GM23338 (cell line): ENCODE measurements around the gene KAT2B. TPM values are rescaled to one million over a fixed set of nuclear protein-coding genes. Genes with fewer than 3 reads are reported as not detected.

ENCODE experiments used
- ATAC-seq: fragments of 200-7000 bp; cut with Tn5 transposase; 3 replicates; pipeline ENCODE4 v1.9.1; 2020
- DNase-seq: peaks from one replicate; pipeline ENCODE4 v3.0.0-alpha.2; 2015; ENCODE audit warnings: low spot score
- H2AFZ ChIP-seq: fragments of 200-600 bp; sonication (generic); 2 replicates; pipeline ENCODE4 v1.8.0; 2016; ENCODE audit warnings: antibody characterized with exemption, mild to moderate bottlenecking, moderate library complexity
- H3F3A ChIP-seq: fragments of 200-600 bp; sonication (generic); replicated peaks from 2 replicates; pipeline ENCODE4 v1.8.0; 2017; ENCODE audit warnings: antibody characterized with exemption, mixed run types, low read depth
- H3K27ac ChIP-seq: fragments of 200-600 bp; sonication (generic); 2 replicates; pipeline ENCODE4 v1.6.1; 2016; ENCODE audit warnings: low read depth
- H3K27me3 ChIP-seq: fragments of 200-600 bp; sonication (generic); 2 replicates; pipeline ENCODE4 v1.8.0; 2016; ENCODE audit warnings: mild to moderate bottlenecking, mixed run types, moderate library complexity; ENCODE audit not compliant: insufficient read depth
- H3K36me3 ChIP-seq: fragments of 200-600 bp; sonication (generic); 2 replicates; pipeline ENCODE4 v1.8.0; 2016; ENCODE audit warnings: mild to moderate bottlenecking; ENCODE audit not compliant: insufficient read depth
- H3K4me1 ChIP-seq: fragments of 200-600 bp; sonication (generic); 2 replicates; pipeline ENCODE4 v1.8.0; 2016; ENCODE audit warnings: mild to moderate bottlenecking, moderate library complexity; ENCODE audit not compliant: insufficient read depth
- H3K4me2 ChIP-seq: fragments of 200-600 bp; sonication (generic); 2 replicates; pipeline ENCODE4 v1.7.1; 2017; ENCODE audit warnings: mixed run types
- H3K4me3 ChIP-seq: fragments of 200-600 bp; sonication (generic); 2 replicates; pipeline ENCODE4 v1.6.1; 2016; ENCODE audit warnings: mixed run types
- H3K79me2 ChIP-seq: fragments of 200-600 bp; sonication (generic); replicated peaks from 2 replicates; pipeline ENCODE4 v1.8.0; 2017; ENCODE audit warnings: mild to moderate bottlenecking; ENCODE audit not compliant: insufficient read depth
- H3K9me2 ChIP-seq: fragments of 200-600 bp; sonication (generic); 2 replicates; pipeline ENCODE4 v1.8.0; 2017; ENCODE audit not compliant: insufficient read depth
- H4K20me1 ChIP-seq: fragments of 200-600 bp; sonication (generic); replicated peaks from 2 replicates; pipeline ENCODE4 v1.8.0; 2017; ENCODE audit warnings: mild to moderate bottlenecking; ENCODE audit not compliant: insufficient read depth
- H3K27ac Mint-ChIP-seq: 2 replicates; pipeline ENCODE4 v1.8.0; 2020; ENCODE audit warnings: inconsistent platforms, mild to moderate bottlenecking, moderate library complexity, mixed read lengths
- H3K27me3 Mint-ChIP-seq: 3 replicates; pipeline ENCODE4 v1.8.0; 2022; ENCODE audit warnings: low read depth, mild to moderate bottlenecking, moderate library complexity, mixed read lengths, inconsistent platforms; ENCODE audit not compliant: insufficient read depth, poor library complexity
- H3K36me3 Mint-ChIP-seq: 3 replicates; pipeline ENCODE4 v1.8.0; 2021; ENCODE audit warnings: low read depth, mild to moderate bottlenecking, inconsistent platforms, moderate library complexity, mixed read lengths
- H3K4me1 Mint-ChIP-seq: 3 replicates; pipeline ENCODE4 v1.8.0; 2020; ENCODE audit warnings: mild to moderate bottlenecking, inconsistent platforms, mixed read lengths
- H3K4me3 Mint-ChIP-seq: 3 replicates; pipeline ENCODE4 v1.8.0; 2021; ENCODE audit warnings: moderate library complexity, mild to moderate bottlenecking, inconsistent platforms, mixed read lengths
- H3K9me3 Mint-ChIP-seq: 3 replicates; pipeline ENCODE4 v1.8.0; 2020; ENCODE audit warnings: moderate library complexity, mild to moderate bottlenecking, inconsistent platforms, mixed read lengths
- CREB1 ChIP-seq: fragments of 250-450 bp; sonication (Bioruptor Pico); IDR thresholded peaks from 2 replicates; pipeline ENCODE4 v1.5.0; 2020; ENCODE audit warnings: low read depth, mild to moderate bottlenecking, moderate library complexity
- EZH2 ChIP-seq: fragments of 200-600 bp; sonication (generic); IDR thresholded peaks from one replicate; pipeline ENCODE4 v1.8.0; 2017; ENCODE audit warnings: antibody characterized with exemption, mild to moderate bottlenecking, low read depth; ENCODE audit not compliant: unreplicated experiment
- EZH2phosphoT487 ChIP-seq: fragments of 200-600 bp; sonication (generic); IDR thresholded peaks from one replicate; pipeline ENCODE4 v1.8.1; 2018; ENCODE audit warnings: antibody characterized with exemption; ENCODE audit not compliant: unreplicated experiment
- JUNB ChIP-seq: IDR thresholded peaks from one replicate; pipeline ENCODE4 v1.6.1; 2016; ENCODE audit warnings: antibody characterized with exemption; ENCODE audit not compliant: unreplicated experiment
- NANOG ChIP-seq: IDR thresholded peaks from 2 replicates; pipeline ENCODE4 v1.6.1; 2016; ENCODE audit warnings: antibody characterized with exemption, borderline replicate concordance
- POLR2AphosphoS5 ChIP-seq: IDR thresholded peaks from 2 replicates; pipeline ENCODE4 v1.6.1; 2016; ENCODE audit warnings: antibody characterized with exemption, low read depth
- STAT1 ChIP-seq: IDR thresholded peaks from one replicate; pipeline ENCODE4 v1.6.1; 2016; ENCODE audit warnings: antibody characterized with exemption; ENCODE audit not compliant: unreplicated experiment
- ZNF114 ChIP-seq: fragments of 250-450 bp; sonication (Bioruptor Pico); IDR thresholded peaks from 2 replicates; pipeline ENCODE4 v1.5.0; 2020; ENCODE audit warnings: mild to moderate bottlenecking, moderate library complexity
- ZNF331 ChIP-seq: fragments of 250-450 bp; sonication (Bioruptor Pico); IDR thresholded peaks from 2 replicates; pipeline ENCODE4 v1.5.0; 2020; ENCODE audit warnings: low read depth, mild to moderate bottlenecking, moderate library complexity
- polyA plus RNA-seq: library from polyadenylated mRNA; unstranded; fragments of >200 nt; fragmentation: Nextera tagmentation; extraction: Ambion mirVana; gene quantifications from 2 replicates; pipeline ENCODE4 v1.2.1, GENCODE V29; 2016
- total RNA-seq: library from RNA; depleted of rRNA; stranded (reverse); fragments of >200 nt; shearing (Covaris generic); gene quantifications from 2 replicates; pipeline ENCODE4 v1.2.3, GENCODE V29; 2014
- TF ChIP-seq, protein P1 (sequence below): fragments of 250-450 bp; sonication (Bioruptor Pico); IDR thresholded peaks from 2 replicates; pipeline ENCODE4 v1.5.0; 2020; ENCODE audit warnings: mild to moderate bottlenecking, moderate library complexity
- TF ChIP-seq, protein P2 (sequence below): IDR thresholded peaks from 2 replicates; pipeline ENCODE4 v1.6.1; 2016; ENCODE audit warnings: antibody characterized with exemption
- TF ChIP-seq, protein P3 (sequence below): IDR thresholded peaks from one replicate; pipeline ENCODE4 v1.6.1; 2018; ENCODE audit warnings: antibody characterized with exemption; ENCODE audit not compliant: unreplicated experiment
- TF ChIP-seq, protein P4 (sequence below), 2 experiments: fragments of 200-600 bp in 1 of 2; sonication (generic) in 1 of 2; conservative IDR thresholded peaks; 2 replicates each; pipeline versions ENCODE4 v1.5.1 to v1.6.1; 2016 to 2017; ENCODE audit warnings: antibody characterized with exemption in 2 of 2, low read depth in 2 of 2, mild to moderate bottlenecking in 2 of 2, moderate library complexity in 1 of 2

Gene KAT2B
- total and polyA plus RNA-seq, 2 experiments from 2014 or later: 1.3 to 4.4 TPM

DNA sequence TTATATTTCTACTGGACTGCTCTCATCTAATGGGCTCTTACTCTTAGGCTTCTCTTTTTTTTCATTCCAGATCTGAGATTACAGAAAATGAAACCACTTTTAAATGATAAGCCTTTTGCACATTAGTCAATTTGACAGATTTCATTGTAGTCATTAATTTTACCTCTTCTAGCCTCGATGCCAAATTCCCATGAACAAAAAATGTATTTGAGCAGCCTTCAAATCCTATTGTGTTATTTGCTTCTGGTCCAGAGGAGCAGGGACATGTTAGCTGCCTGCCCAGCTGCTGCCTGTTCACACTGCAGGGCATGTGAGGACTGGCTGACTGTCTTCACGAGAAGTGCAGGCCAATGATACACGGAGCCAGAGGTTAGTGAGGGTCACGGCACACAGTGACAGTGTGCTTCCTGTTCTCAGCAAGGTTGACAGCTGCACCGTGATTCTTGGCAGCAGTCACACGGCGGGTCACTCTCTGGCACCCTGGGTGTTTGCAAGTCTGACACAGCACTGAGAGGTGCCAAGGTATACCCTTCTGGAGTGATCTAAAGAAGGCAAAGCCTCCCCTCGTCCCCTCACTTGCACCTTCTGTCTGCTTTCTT lies 40.8 kb downstream of the KAT2B start:
- Mint-ChIP-seq H3K27me3 (peaks cover 2% of the 10 kb centered on the region), H3K4me1 (peaks cover 14% of the 10 kb centered on the region), H3K27ac (no peak overlapping the region), H3K9me3 (no peaks in the 10 kb centered on the region), H3K36me3 (no peaks in the 10 kb centered on the region), H3K4me3 (no peak overlapping the region)
- no peaks in the 10 kb centered on the region for H3K27me3 ChIP-seq
- H3F3A ChIP-seq: no peaks in the 10 kb centered on the region
- H3K4me3 ChIP-seq: no peak overlapping the region
- TF ChIP-seq, protein P1, sequence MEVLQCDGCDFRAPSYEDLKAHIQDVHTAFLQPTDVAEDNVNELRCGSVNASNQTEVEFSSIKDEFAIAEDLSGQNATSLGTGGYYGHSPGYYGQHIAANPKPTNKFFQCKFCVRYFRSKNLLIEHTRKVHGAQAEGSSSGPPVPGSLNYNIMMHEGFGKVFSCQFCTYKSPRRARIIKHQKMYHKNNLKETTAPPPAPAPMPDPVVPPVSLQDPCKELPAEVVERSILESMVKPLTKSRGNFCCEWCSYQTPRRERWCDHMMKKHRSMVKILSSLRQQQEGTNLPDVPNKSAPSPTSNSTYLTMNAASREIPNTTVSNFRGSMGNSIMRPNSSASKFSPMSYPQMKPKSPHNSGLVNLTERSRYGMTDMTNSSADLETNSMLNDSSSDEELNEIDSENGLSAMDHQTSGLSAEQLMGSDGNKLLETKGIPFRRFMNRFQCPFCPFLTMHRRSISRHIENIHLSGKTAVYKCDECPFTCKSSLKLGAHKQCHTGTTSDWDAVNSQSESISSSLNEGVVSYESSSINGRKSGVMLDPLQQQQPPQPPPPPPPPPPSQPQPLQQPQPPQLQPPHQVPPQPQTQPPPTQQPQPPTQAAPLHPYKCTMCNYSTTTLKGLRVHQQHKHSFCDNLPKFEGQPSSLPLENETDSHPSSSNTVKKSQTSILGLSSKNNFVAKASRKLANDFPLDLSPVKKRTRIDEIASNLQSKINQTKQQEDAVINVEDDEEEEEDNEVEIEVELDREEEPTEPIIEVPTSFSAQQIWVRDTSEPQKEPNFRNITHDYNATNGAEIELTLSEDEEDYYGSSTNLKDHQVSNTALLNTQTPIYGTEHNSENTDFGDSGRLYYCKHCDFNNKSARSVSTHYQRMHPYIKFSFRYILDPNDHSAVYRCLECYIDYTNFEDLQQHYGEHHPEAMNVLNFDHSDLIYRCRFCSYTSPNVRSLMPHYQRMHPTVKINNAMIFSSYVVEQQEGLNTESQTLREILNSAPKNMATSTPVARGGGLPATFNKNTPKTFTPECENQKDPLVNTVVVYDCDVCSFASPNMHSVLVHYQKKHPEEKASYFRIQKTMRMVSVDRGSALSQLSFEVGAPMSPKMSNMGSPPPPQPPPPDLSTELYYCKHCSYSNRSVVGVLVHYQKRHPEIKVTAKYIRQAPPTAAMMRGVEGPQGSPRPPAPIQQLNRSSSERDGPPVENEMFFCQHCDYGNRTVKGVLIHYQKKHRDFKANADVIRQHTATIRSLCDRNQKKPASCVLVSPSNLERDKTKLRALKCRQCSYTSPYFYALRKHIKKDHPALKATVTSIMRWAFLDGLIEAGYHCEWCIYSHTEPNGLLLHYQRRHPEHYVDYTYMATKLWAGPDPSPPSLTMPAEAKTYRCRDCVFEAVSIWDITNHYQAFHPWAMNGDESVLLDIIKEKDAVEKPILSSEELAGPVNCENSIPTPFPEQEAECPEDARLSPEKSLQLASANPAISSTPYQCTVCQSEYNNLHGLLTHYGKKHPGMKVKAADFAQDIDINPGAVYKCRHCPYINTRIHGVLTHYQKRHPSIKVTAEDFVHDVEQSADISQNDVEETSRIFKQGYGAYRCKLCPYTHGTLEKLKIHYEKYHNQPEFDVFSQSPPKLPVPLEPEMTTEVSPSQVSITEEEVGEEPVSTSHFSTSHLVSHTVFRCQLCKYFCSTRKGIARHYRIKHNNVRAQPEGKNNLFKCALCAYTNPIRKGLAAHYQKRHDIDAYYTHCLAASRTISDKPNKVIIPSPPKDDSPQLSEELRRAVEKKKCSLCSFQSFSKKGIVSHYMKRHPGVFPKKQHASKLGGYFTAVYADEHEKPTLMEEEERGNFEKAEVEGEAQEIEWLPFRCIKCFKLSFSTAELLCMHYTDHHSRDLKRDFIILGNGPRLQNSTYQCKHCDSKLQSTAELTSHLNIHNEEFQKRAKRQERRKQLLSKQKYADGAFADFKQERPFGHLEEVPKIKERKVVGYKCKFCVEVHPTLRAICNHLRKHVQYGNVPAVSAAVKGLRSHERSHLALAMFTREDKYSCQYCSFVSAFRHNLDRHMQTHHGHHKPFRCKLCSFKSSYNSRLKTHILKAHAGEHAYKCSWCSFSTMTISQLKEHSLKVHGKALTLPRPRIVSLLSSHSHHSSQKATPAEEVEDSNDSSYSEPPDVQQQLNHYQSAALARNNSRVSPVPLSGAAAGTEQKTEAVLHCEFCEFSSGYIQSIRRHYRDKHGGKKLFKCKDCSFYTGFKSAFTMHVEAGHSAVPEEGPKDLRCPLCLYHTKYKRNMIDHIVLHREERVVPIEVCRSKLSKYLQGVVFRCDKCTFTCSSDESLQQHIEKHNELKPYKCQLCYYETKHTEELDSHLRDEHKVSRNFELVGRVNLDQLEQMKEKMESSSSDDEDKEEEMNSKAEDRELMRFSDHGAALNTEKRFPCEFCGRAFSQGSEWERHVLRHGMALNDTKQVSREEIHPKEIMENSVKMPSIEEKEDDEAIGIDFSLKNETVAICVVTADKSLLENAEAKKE (CRISPR knock-in tag): no peak
- TF ChIP-seq POLR2AphosphoS5 (no peak), EZH2phosphoT487 (no peak), NANOG (no peak), ZNF114 (CRISPR knock-in tag) (no peak), CREB1 (CRISPR knock-in tag) (no peak), STAT1 (no peak), EZH2 (no peak), JUNB (no peak), ZNF331 (no peak)
- TF ChIP-seq, protein P2, sequence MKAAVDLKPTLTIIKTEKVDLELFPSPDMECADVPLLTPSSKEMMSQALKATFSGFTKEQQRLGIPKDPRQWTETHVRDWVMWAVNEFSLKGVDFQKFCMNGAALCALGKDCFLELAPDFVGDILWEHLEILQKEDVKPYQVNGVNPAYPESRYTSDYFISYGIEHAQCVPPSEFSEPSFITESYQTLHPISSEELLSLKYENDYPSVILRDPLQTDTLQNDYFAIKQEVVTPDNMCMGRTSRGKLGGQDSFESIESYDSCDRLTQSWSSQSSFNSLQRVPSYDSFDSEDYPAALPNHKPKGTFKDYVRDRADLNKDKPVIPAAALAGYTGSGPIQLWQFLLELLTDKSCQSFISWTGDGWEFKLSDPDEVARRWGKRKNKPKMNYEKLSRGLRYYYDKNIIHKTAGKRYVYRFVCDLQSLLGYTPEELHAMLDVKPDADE: no peak
- TF ChIP-seq, protein P3, sequence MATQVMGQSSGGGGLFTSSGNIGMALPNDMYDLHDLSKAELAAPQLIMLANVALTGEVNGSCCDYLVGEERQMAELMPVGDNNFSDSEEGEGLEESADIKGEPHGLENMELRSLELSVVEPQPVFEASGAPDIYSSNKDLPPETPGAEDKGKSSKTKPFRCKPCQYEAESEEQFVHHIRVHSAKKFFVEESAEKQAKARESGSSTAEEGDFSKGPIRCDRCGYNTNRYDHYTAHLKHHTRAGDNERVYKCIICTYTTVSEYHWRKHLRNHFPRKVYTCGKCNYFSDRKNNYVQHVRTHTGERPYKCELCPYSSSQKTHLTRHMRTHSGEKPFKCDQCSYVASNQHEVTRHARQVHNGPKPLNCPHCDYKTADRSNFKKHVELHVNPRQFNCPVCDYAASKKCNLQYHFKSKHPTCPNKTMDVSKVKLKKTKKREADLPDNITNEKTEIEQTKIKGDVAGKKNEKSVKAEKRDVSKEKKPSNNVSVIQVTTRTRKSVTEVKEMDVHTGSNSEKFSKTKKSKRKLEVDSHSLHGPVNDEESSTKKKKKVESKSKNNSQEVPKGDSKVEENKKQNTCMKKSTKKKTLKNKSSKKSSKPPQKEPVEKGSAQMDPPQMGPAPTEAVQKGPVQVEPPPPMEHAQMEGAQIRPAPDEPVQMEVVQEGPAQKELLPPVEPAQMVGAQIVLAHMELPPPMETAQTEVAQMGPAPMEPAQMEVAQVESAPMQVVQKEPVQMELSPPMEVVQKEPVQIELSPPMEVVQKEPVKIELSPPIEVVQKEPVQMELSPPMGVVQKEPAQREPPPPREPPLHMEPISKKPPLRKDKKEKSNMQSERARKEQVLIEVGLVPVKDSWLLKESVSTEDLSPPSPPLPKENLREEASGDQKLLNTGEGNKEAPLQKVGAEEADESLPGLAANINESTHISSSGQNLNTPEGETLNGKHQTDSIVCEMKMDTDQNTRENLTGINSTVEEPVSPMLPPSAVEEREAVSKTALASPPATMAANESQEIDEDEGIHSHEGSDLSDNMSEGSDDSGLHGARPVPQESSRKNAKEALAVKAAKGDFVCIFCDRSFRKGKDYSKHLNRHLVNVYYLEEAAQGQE: no peak
- TF ChIP-seq, protein P4, sequence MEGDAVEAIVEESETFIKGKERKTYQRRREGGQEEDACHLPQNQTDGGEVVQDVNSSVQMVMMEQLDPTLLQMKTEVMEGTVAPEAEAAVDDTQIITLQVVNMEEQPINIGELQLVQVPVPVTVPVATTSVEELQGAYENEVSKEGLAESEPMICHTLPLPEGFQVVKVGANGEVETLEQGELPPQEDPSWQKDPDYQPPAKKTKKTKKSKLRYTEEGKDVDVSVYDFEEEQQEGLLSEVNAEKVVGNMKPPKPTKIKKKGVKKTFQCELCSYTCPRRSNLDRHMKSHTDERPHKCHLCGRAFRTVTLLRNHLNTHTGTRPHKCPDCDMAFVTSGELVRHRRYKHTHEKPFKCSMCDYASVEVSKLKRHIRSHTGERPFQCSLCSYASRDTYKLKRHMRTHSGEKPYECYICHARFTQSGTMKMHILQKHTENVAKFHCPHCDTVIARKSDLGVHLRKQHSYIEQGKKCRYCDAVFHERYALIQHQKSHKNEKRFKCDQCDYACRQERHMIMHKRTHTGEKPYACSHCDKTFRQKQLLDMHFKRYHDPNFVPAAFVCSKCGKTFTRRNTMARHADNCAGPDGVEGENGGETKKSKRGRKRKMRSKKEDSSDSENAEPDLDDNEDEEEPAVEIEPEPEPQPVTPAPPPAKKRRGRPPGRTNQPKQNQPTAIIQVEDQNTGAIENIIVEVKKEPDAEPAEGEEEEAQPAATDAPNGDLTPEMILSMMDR (conservative IDR thresholded peaks at IDR 0.05; ENCODE audit: low read depth in 2 of 2): no peak
- H2AFZ ChIP-seq: no peak overlapping the region
- ATAC-seq (no peak), DNase-seq (no peak)
- no peak overlapping the region for H3K4me2 ChIP-seq
- no peaks in the 10 kb centered on the region for H4K20me1 ChIP-seq
- no peaks in the 10 kb centered on the region for H3K36me3 ChIP-seq
- no peak overlapping the region for H3K27ac ChIP-seq
- H3K4me1 ChIP-seq: 0 out of 2 replicates have a peak, but pooled peaks cover 4% of the 10 kb centered on the region
- H3K9me2 ChIP-seq: no peaks in the 10 kb centered on the region
- no peaks in the 10 kb centered on the region for H3K79me2 ChIP-seq
